ENCODE results near the gene C1QL3. TPM values are rescaled to one million over a fixed set of nuclear protein-coding genes. Genes with fewer than 3 reads are reported as not detected.

The C1QL3 gene
- total RNA-seq, result not detected in 2 replicates

DNA sequence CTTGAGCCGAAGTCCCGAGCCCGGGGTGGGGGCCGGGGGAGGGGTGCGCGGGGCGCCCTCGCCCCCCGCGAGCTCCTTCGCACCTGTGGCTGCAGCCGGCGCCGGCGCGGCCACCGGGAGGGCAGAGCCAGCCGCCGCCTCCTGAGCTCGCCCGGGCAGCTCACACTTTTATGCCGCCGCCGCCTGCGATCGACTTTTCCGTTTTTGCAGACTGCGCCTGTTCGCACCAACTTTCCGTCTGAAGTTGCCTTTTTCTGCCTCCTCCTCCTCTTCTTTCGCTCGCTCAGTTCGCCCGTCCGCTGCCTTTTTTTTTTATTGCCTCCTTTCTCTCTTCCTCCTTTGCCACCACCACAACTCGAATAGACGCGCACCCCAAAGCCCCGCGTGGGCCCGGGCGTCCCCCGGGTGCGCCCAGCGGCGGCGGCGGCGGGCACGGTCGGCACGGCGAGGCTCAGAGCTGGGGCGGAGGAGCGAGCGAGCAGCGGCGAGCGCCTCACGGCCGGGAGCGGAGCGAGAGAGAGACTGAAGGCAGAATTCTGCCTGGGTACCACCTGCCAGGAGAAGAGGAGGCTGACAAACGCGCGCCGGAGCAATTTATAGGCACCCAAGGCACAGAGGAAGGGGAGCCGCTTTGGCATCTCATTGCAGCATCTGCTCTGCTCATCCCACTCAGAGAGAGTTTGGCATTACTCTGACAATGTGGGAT is at the start of gene C1QL3:
C1QL3 (minus strand) TSS at position 569 of the 706 bp plus-strand sequence. CDS start 814 bp downstream, outside the sequence.
- TF ChIP-seq, protein P1, sequence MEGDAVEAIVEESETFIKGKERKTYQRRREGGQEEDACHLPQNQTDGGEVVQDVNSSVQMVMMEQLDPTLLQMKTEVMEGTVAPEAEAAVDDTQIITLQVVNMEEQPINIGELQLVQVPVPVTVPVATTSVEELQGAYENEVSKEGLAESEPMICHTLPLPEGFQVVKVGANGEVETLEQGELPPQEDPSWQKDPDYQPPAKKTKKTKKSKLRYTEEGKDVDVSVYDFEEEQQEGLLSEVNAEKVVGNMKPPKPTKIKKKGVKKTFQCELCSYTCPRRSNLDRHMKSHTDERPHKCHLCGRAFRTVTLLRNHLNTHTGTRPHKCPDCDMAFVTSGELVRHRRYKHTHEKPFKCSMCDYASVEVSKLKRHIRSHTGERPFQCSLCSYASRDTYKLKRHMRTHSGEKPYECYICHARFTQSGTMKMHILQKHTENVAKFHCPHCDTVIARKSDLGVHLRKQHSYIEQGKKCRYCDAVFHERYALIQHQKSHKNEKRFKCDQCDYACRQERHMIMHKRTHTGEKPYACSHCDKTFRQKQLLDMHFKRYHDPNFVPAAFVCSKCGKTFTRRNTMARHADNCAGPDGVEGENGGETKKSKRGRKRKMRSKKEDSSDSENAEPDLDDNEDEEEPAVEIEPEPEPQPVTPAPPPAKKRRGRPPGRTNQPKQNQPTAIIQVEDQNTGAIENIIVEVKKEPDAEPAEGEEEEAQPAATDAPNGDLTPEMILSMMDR (IDR thresholded peaks at IDR 0.05; ENCODE audit: insufficient read depth, low read length, severe bottlenecking), result no peak
- FAIRE-seq, result no peak
- H3K36me3 ChIP-seq (ENCODE audit: control insufficient read depth, insufficient read depth, low read length), result no peaks in the 10 kb centered on the region
- DNase-seq (ENCODE audit: low read depth), result no peak
- peaks cover 12% of the 10 kb centered on the region for H3K27me3 ChIP-seq (ENCODE audit: control insufficient read depth, insufficient read depth, low read length)
- H3K4me3 ChIP-seq (ENCODE audit: low read depth, low read length), result peak within 1 kb of the TSS; percentile 30

DNA sequence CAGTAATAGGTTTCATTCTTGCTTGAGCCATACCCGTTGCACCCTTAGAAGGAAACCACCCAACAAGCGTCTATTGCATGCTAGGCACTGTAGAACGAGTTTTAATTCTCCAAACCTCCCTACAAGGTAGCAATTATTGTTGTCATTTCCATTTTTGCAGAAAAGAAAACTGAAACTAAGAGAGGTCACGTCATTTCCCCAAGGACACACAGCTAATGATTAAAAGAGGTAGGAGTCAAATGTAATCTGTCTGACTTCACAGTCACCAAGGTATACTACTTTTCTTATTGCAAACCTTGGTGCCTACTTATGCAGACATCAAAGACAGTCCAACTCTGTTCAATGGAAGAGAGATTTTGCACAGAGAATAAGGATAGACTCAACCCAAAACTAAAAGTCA is 49.1 kb upstream of the C1QL3 start:
- TF ChIP-seq, protein P1 (IDR thresholded peaks at IDR 0.05; ENCODE audit: insufficient read depth, low read length, severe bottlenecking), result no peak
- DNase-seq (ENCODE audit: low read depth), result no peak

DNA sequence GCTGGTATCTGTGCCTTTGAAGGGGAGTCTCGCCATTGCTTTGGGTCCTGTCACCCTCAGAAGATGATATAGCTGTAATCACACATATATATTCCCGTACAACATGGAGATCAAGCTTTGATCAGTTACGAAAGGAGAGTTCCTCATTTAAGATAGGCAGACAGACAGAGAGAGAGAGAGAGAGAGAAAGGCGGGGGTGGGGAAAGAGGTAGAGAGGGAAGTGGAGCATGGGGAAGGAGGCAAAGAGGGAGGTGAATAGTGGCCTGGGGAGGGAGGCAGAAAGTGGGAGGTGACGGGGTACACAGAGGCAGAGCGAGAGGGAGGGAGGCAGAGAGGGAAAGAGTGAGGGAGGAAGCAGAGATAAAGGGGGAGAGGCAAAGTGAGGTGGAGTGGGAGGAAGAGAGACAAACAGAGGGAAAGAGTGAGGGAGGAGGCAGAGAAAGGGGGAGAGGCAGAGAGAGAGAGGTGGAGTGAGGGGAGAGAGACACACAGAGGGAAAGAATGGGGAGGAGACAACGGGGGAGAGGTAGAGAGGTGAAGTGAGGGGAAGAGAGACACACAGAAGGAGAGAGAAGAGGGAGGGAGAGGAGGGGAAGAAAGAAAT is 44.6 kb upstream of the C1QL3 start:
- DNase-seq (ENCODE audit: low read depth), result no peak
- TF ChIP-seq, protein P1 (IDR thresholded peaks at IDR 0.05; ENCODE audit: insufficient read depth, low read length, severe bottlenecking), result no peak
- no peak overlapping the region for H3K4me3 ChIP-seq (ENCODE audit: low read depth, low read length)
- H3K27me3 ChIP-seq (ENCODE audit: control insufficient read depth, insufficient read depth, low read length), result no peaks in the 10 kb centered on the region
- no peak for FAIRE-seq
- H3K36me3 ChIP-seq (ENCODE audit: control insufficient read depth, insufficient read depth, low read length), result no peaks in the 10 kb centered on the region

More for the DNA sequence above, 49.1 kb upstream of the C1QL3 start:
- Histone ChIP-seq H3K27me3 (ENCODE audit: control insufficient read depth, insufficient read depth, low read length) (no peaks in the 10 kb centered on the region), H3K4me3 (ENCODE audit: low read depth, low read length) (no peak overlapping the region), H3K36me3 (ENCODE audit: control insufficient read depth, insufficient read depth, low read length) (no peaks in the 10 kb centered on the region)
- FAIRE-seq, result no peak

GRCh38 chr10:16565604-16566003 is 43.9 kb upstream of the C1QL3 start:
- no peak overlapping the region for H3K4me3 ChIP-seq (ENCODE audit: low read depth, low read length)
- TF ChIP-seq, protein P1 (IDR thresholded peaks at IDR 0.05; ENCODE audit: insufficient read depth, low read length, severe bottlenecking), result no peak
- no peak for FAIRE-seq
- DNase-seq (ENCODE audit: low read depth), result no peak
- H3K36me3 ChIP-seq (ENCODE audit: control insufficient read depth, insufficient read depth, low read length), result no peaks in the 10 kb centered on the region
- no peaks in the 10 kb centered on the region for H3K27me3 ChIP-seq (ENCODE audit: control insufficient read depth, insufficient read depth, low read length)

GRCh38 chr10:16562891-16563290 is 41.2 kb upstream of the C1QL3 start:
- Histone ChIP-seq H3K27me3 (ENCODE audit: control insufficient read depth, insufficient read depth, low read length) (no peaks in the 10 kb centered on the region), H3K36me3 (ENCODE audit: control insufficient read depth, insufficient read depth, low read length) (no peaks in the 10 kb centered on the region), H3K4me3 (ENCODE audit: low read depth, low read length) (no peak overlapping the region)
- no peak for DNase-seq (ENCODE audit: low read depth)
- TF ChIP-seq, protein P1 (IDR thresholded peaks at IDR 0.05; ENCODE audit: insufficient read depth, low read length, severe bottlenecking), result no peak
- FAIRE-seq, result no peak

All from bronchial epithelial cell (primary cell).